Large intestine (tissue), 3 donors: Measurements from ENCODE around the gene TRMT10B. TPM values are rescaled to one million over a fixed set of nuclear protein-coding genes. Genes with fewer than 3 reads are reported as not detected.
"Not testable (repeated sequence)": the region's sequence is repeated elsewhere in the genome, so short reads cannot be mapped to it uniquely, and the experiment has no call there.

Source experiments
- DNase-seq, 2 donors: peaks; one replicate each; pipeline versions ENCODE4 v3.0.0 to v3.0.0-alpha.2; 2013
- H3K27ac ChIP-seq: one replicate; pipeline ENCODE4 v1.5.1; 2013; ENCODE audit warnings: low read length
- H3K27me3 ChIP-seq: 2 replicates; pipeline ENCODE4 v1.6.1; 2013; ENCODE audit warnings: low read length; ENCODE audit not compliant: control insufficient read depth, insufficient read depth
- H3K36me3 ChIP-seq: 2 replicates; pipeline ENCODE4 v1.6.1; 2013; ENCODE audit warnings: low read length; ENCODE audit not compliant: control insufficient read depth, insufficient read depth
- H3K4me1 ChIP-seq: one replicate; pipeline ENCODE4 v1.6.1; 2013; ENCODE audit warnings: low read length; ENCODE audit not compliant: control insufficient read depth, insufficient read depth
- H3K4me3 ChIP-seq: one replicate; pipeline ENCODE4 v1.5.1; 2013; ENCODE audit warnings: low read length
- H3K9me3 ChIP-seq: one replicate; pipeline ENCODE4 v1.6.1; 2013; ENCODE audit warnings: mild to moderate bottlenecking, low read depth, low read length, moderate library complexity; ENCODE audit not compliant: control insufficient read depth
- WGBS: methylation state at CpG from one replicate; pipeline ENCODE4 v1.1.5; 2013; ENCODE audit warnings: low lambda C conversion rate; ENCODE audit not compliant: insufficient coverage; 5-methylcytosine and 5-hydroxymethylcytosine counted together
- polyA plus RNA-seq: library from polyadenylated mRNA; unstranded; fragments of 120-200 nt; gene quantifications from one replicate; pipeline ENCODE4 v1.2.1, GENCODE V29; 2013

TRMT10B gene
- polyA plus RNA-seq, 1 donor: 25.0 TPM

DNA sequence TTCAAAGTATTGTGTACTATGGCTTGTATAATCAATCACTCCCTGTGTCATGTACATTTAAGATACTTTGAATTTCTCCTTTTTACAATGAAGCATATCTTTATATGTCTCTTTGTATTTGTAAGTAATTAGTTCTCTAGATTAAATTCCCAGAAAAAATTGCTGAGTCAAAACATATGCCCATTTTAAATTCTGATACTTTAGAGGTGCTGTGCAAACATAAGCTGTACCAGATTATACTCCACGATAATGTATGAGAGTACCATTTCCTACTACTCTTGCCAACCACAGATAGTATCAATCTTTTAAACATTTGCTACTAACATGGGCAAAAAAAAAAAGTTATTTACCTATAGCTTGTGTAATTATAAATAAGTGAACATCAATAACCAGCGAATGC is 65.2 kb downstream of the TRMT10B start:
- Histone ChIP-seq H3K4me3 (no peak overlapping the region), H3K27ac (no peak overlapping the region), H3K4me1 (no peaks in the 10 kb centered on the region), H3K27me3 (no peaks in the 10 kb centered on the region), H3K9me3 (no peaks in the 10 kb centered on the region), H3K36me3 (peaks cover 11% of the 10 kb centered on the region)
- 100% methylated on average over 1 of the region's 2 CpGs for WGBS
- DNase-seq: no peak

DNA sequence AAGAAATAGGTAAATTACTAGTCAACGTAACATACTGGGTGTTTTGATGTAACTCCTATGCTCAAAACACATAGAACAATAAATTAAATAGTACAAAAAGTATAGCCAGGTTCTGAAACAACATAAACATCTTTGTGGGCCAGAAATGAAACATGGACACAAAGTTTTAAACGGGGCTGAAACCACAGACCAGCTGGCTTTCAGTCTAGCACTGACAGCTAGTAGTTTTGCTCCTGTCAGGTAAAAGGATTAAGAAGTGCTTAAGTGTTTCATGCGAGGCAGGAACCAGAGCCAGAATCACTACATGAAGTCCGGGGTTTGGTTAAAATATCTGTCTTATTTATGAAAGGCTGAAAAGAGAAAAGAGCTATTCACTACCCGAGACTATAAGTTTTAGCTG is 66.5 kb downstream of the TRMT10B start:
- WGBS: 100% methylated on average over 2 of the region's 5 CpGs
- H3K4me3 ChIP-seq: no peak overlapping the region
- H3K27me3 ChIP-seq: no peaks in the 10 kb centered on the region
- H3K36me3 ChIP-seq: peaks cover 14% of the 10 kb centered on the region
- no peaks in the 10 kb centered on the region for H3K4me1 ChIP-seq
- no peak overlapping the region for H3K27ac ChIP-seq
- no peak for DNase-seq
- no peaks in the 10 kb centered on the region for H3K9me3 ChIP-seq

DNA sequence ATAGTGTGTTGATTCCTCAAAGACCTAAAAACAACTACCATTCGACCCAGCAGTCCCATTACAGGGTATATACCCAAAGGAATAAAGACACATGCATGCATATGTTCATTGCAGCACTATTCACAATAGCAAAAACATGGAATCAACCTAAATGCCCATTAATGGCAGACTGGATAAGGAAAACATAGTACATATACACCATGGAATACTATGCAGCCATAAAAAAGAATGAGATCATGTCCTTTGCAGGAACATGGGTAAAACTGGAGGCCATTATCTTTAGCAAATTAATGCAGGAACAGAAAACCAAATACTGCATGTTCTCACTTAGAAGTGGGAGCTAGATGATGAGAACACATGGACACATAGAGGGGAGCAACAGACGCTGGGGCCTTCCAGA is 71.6 kb downstream of the TRMT10B start:
- not testable (repeated sequence) for H3K27ac ChIP-seq, H3K4me3 ChIP-seq, H3K27me3 ChIP-seq, H3K4me1 ChIP-seq, H3K9me3 ChIP-seq, DNase-seq
- WGBS: 100% methylated on average over 1 of the region's 2 CpGs
- H3K36me3 ChIP-seq: peaks cover 30% of the 10 kb centered on the region

DNA sequence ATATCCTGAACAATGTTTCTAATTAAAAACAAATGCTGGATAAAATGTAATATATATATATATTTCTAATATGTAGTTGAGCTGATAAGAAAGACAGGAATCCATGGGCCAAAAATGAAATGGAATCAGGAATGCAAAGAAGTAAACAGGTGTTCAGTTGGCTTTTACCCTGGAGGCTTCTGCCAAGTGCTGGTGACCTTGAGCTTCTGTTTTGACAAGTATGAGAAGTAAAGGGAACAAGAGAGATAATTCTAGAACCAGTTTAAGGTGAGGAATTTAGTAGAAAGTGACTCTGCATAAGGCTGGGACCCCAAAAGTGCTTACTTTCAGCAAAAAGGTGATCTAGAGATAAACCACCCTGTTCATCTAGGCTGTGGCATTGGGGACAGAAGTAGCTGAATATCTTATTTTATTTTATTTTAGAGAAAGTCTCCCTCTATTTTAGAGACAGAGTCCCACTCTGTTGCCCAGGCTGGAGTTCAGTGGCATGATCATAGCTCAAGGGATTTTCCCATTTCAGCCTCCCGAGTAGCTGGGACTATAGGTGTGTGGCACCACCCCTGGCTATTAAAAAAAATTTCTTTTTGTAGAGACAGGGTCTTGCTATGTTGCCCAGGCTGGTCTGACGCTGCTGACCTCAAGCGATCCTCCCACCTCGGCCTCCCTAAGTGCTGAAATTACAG is 74.0 kb downstream of the TRMT10B start:
- no CpG with 5 or more reads among the region's 4 CpGs for WGBS
- no peaks in the 10 kb centered on the region for H3K9me3 ChIP-seq
- no peak overlapping the region for H3K27ac ChIP-seq
- no peaks in the 10 kb centered on the region for H3K4me1 ChIP-seq
- no peaks in the 10 kb centered on the region for H3K27me3 ChIP-seq
- H3K36me3 ChIP-seq: peaks cover 25% of the 10 kb centered on the region
- no peak for DNase-seq
- H3K4me3 ChIP-seq: no peak overlapping the region

Other genes starting within 250 kb of the TRMT10B start
- gene FBXO10, start 177.4 kb upstream of the TRMT10B start, polyA plus RNA-seq: 5.7 TPM
- gene TOMM5, start 161.2 kb upstream of the TRMT10B start, polyA plus RNA-seq: 135 TPM
- 0.61 TPM for gene FRMPD1, start 102.9 kb upstream of the TRMT10B start, polyA plus RNA-seq
- 33.6 TPM for gene EXOSC3, start 31.3 kb downstream of the TRMT10B start, polyA plus RNA-seq
- 24.1 TPM for gene DCAF10, start 47.0 kb downstream of the TRMT10B start, polyA plus RNA-seq
- 21.7 TPM for gene SLC25A51, start 150.3 kb downstream of the TRMT10B start, polyA plus RNA-seq